H9 (cell line): ENCODE data around the gene DNAJC6. TPM values are rescaled to one million over a fixed set of nuclear protein-coding genes. Genes with fewer than 3 reads are reported as not detected.

Experiments used
- DNase-seq: peaks from one replicate; pipeline ENCODE4 v3.0.0-alpha.2; 2017
- H2AFZ ChIP-seq: one replicate; pipeline ENCODE4 v1.6.1; 2013; ENCODE audit warnings: mild to moderate bottlenecking, low read length, control low read depth, moderate library complexity
- H2AK5ac ChIP-seq: 2 replicates; pipeline ENCODE4 v1.6.1; 2013; ENCODE audit warnings: low read length, control low read depth, mixed read lengths; ENCODE audit not compliant: insufficient read length
- H2BK120ac ChIP-seq: one replicate; pipeline ENCODE4 v1.6.1; 2013; ENCODE audit warnings: low read depth, mild to moderate bottlenecking, low read length, control low read depth, inconsistent platforms; ENCODE audit not compliant: poor library complexity, severe bottlenecking
- H2BK12ac ChIP-seq: 2 replicates; pipeline ENCODE4 v1.6.1; 2013; ENCODE audit warnings: low read length, control low read depth, mixed read lengths, low read depth; ENCODE audit not compliant: insufficient read length
- H2BK15ac ChIP-seq: 2 replicates; pipeline ENCODE4 v1.6.1; 2013; ENCODE audit warnings: low read depth, low read length, control low read depth
- H2BK20ac ChIP-seq: one replicate; pipeline ENCODE4 v1.6.1; 2013; ENCODE audit warnings: low read depth, mild to moderate bottlenecking, low read length, control low read depth, inconsistent platforms; ENCODE audit not compliant: poor library complexity, severe bottlenecking
- H2BK5ac ChIP-seq: 2 replicates; pipeline ENCODE4 v1.6.1; 2013; ENCODE audit warnings: low read length, control low read depth, mixed read lengths; ENCODE audit not compliant: insufficient read length
- H3K14ac ChIP-seq: 2 replicates; pipeline ENCODE4 v1.6.1; 2013; ENCODE audit warnings: low read length, control low read depth; ENCODE audit not compliant: insufficient read depth
- H3K18ac ChIP-seq: 2 replicates; pipeline ENCODE4 v1.6.1; 2013; ENCODE audit warnings: low read depth, mild to moderate bottlenecking, mixed read lengths, low read length, control low read depth; ENCODE audit not compliant: insufficient read length
- H3K23ac ChIP-seq: 2 replicates; pipeline ENCODE4 v1.6.1; 2013; ENCODE audit warnings: low read length, control low read depth, mixed read lengths, low read depth; ENCODE audit not compliant: insufficient read length
- H3K23me2 ChIP-seq: 2 replicates; pipeline ENCODE4 v1.6.1; 2013; ENCODE audit warnings: low read depth, mild to moderate bottlenecking, mixed read lengths, low read length, control low read depth; ENCODE audit not compliant: insufficient read length, poor library complexity, severe bottlenecking
- H3K27ac ChIP-seq: 2 replicates; pipeline ENCODE4 v1.5.1; 2013; ENCODE audit warnings: low read length, control low read depth, mixed read lengths, low read depth; ENCODE audit not compliant: insufficient read length
- H3K27me3 ChIP-seq: 2 replicates; pipeline ENCODE4 v1.6.1; 2013; ENCODE audit warnings: low read length, control low read depth, inconsistent platforms; ENCODE audit not compliant: insufficient read depth
- H3K4ac ChIP-seq: 2 replicates; pipeline ENCODE4 v1.6.1; 2013; ENCODE audit warnings: low read depth, mild to moderate bottlenecking, control low read depth, inconsistent platforms, low read length, moderate library complexity
- H3K4me1 ChIP-seq: 2 replicates; pipeline ENCODE4 v1.6.1; 2013; ENCODE audit warnings: low read length, control low read depth, inconsistent platforms; ENCODE audit not compliant: insufficient read depth
- H3K4me2 ChIP-seq: 2 replicates; pipeline ENCODE4 v1.6.1; 2013; ENCODE audit warnings: low read length, control low read depth, mixed read lengths; ENCODE audit not compliant: insufficient read length, insufficient read depth
- H3K56ac ChIP-seq: 2 replicates; pipeline ENCODE4 v1.6.1; 2013; ENCODE audit warnings: low read depth, mild to moderate bottlenecking, mixed read lengths, low read length, control low read depth; ENCODE audit not compliant: insufficient read length
- H3K79me1 ChIP-seq: 2 replicates; pipeline ENCODE4 v1.6.1; 2013; ENCODE audit warnings: low read depth, mild to moderate bottlenecking, moderate library complexity, low read length, control low read depth, inconsistent platforms; ENCODE audit not compliant: insufficient read depth, poor library complexity, severe bottlenecking
- H3K79me2 ChIP-seq: 2 replicates; pipeline ENCODE4 v1.6.1; 2013; ENCODE audit warnings: low read length, control low read depth, inconsistent platforms; ENCODE audit not compliant: insufficient read depth
- H3K9ac ChIP-seq: 2 replicates; pipeline ENCODE4 v1.6.1; 2013; ENCODE audit warnings: low read length, control low read depth, mixed read lengths; ENCODE audit not compliant: insufficient read length; ENCODE audit errors: extremely low read depth
- H3K9me3 ChIP-seq: one replicate; pipeline ENCODE4 v1.6.1; 2013; ENCODE audit warnings: low read depth, low read length, inconsistent platforms; ENCODE audit not compliant: control insufficient read depth
- H3T11ph ChIP-seq: one replicate; pipeline ENCODE4 v1.6.1; 2013; ENCODE audit warnings: mild to moderate bottlenecking, low read length, control low read depth, inconsistent platforms
- H4K20me1 ChIP-seq: one replicate; pipeline ENCODE4 v1.6.1; 2013; ENCODE audit not compliant: control insufficient read depth, insufficient read length, insufficient read depth
- H4K5ac ChIP-seq: 2 replicates; pipeline ENCODE4 v1.6.1; 2013; ENCODE audit warnings: low read depth, mild to moderate bottlenecking, mixed read lengths, low read length, control low read depth; ENCODE audit not compliant: insufficient read length
- H4K8ac ChIP-seq: replicated peaks from 2 replicates; pipeline ENCODE4 v1.6.1; 2013; ENCODE audit warnings: low read length, control low read depth, mixed read lengths, low read depth; ENCODE audit not compliant: insufficient read length
- H4K91ac ChIP-seq: 2 replicates; pipeline ENCODE4 v1.6.1; 2013; ENCODE audit warnings: low read depth, mild to moderate bottlenecking, moderate library complexity, mixed read lengths, low read length, control low read depth; ENCODE audit not compliant: insufficient read length
- H3K27ac Mint-ChIP-seq, 3 experiments: 2 replicates in 2 of 3; 3 replicates in 1 of 3; pipeline ENCODE4 v1.8.0; 2020 to 2021; ENCODE audit warnings: mixed read lengths in 3 of 3, mild to moderate bottlenecking in 1 of 3, moderate library complexity in 1 of 3
- H3K27me3 Mint-ChIP-seq: 2 replicates; pipeline ENCODE4 v1.8.0; 2021; ENCODE audit warnings: low read depth, mild to moderate bottlenecking, moderate library complexity, mixed read lengths
- H3K36me3 Mint-ChIP-seq, 3 experiments: 2 replicates in 2 of 3; 3 replicates in 1 of 3; pipeline ENCODE4 v1.8.0; 2020 to 2021; ENCODE audit warnings: low read depth in 3 of 3, mixed read lengths in 3 of 3; ENCODE audit not compliant: insufficient read depth in 1 of 3
- H3K4me1 Mint-ChIP-seq, 2 experiments: 2 replicates each; pipeline ENCODE4 v1.8.0; 2020; ENCODE audit warnings: mixed read lengths in 2 of 2
- H3K4me3 Mint-ChIP-seq, 2 experiments: 2 replicates in 1 of 2; 3 replicates in 1 of 2; pipeline ENCODE4 v1.8.0; 2020 to 2021; ENCODE audit warnings: mild to moderate bottlenecking in 2 of 2, mixed read lengths in 2 of 2, moderate library complexity in 1 of 2
- H3K9me3 Mint-ChIP-seq, 2 experiments: 2 replicates in 1 of 2; 3 replicates in 1 of 2; pipeline ENCODE4 v1.8.0; 2020; ENCODE audit warnings: mild to moderate bottlenecking in 2 of 2, mixed read lengths in 2 of 2, moderate library complexity in 1 of 2
- CTCF ChIP-seq: fragments of 200-600 bp; sonication (generic); conservative IDR thresholded peaks from 3 replicates; pipeline ENCODE4 v1.8.0; 2021; ENCODE audit warnings: antibody characterized with exemption, mild to moderate bottlenecking
- WGBS: extraction: QIAGEN DNeasy Blood & Tissue Kit; methylation state at CpG from one replicate; pipeline ENCODE4 v1.1.7; 2013; ENCODE audit warnings: missing lambda C conversion rate, low lambda C conversion rate, mixed read lengths; ENCODE audit not compliant: insufficient read length; ENCODE audit errors: extremely low coverage; 5-methylcytosine and 5-hydroxymethylcytosine counted together
- total RNA-seq: library from RNA; stranded (reverse); gene quantifications from 2 replicates; pipeline ENCODE4 v1.2.1, GENCODE V29; 2021

Gene DNAJC6
- total RNA-seq, 1 experiment from 2014 or later, result 2.2 TPM

- peaks cover 41 to 48% of the 10 kb centered on the region in 2 experiments for H3K4me1 Mint-ChIP-seq
- H2BK5ac ChIP-seq, result no peak overlapping the region
- no peak overlapping the region for H3K14ac ChIP-seq
- H3K9me3 ChIP-seq, result no peaks in the 10 kb centered on the region
- H3K4ac ChIP-seq, result no peak overlapping the region
- H2BK120ac ChIP-seq, result no peak overlapping the region
- no peak overlapping the region for H4K8ac ChIP-seq
- H4K91ac ChIP-seq, result no peak overlapping the region
- H3K23me2 ChIP-seq, result no peaks in the 10 kb centered on the region
- H3K36me3 Mint-ChIP-seq, result peaks cover 0 to 22% (median 15%) of the 10 kb centered on the region in 3 experiments; a peak in 5 of 7 replicates
- no peaks in the 10 kb centered on the region; the same call in 1 of the 2 replicates for H3K79me2 ChIP-seq
- no peak overlapping the region for H3K9ac ChIP-seq
- H3K23ac ChIP-seq, result no peak overlapping the region
- H3K56ac ChIP-seq, result no peak overlapping the region
- no peak overlapping the region for H2AFZ ChIP-seq
- no peak overlapping the region for H2BK15ac ChIP-seq
- H3K27ac ChIP-seq, result no peak overlapping the region
- no peak overlapping the region for H2BK20ac ChIP-seq
- H3T11ph ChIP-seq, result no peak overlapping the region
- peak overlapping the region; percentile 19 for H3K4me2 ChIP-seq
- DNase-seq, result peak; percentile 49
- H3K27me3 Mint-ChIP-seq, result no peaks in the 10 kb centered on the region
- no peak for TF ChIP-seq CTCF
- no CpG with 5 or more reads among the region's 8 CpGs for WGBS
- no peaks in the 10 kb centered on the region for H3K9me3 Mint-ChIP-seq
- H3K27me3 ChIP-seq, result no peaks in the 10 kb centered on the region
- peak overlapping the region in 1 of 2 experiments; percentile 64; a peak in 1 of 5 replicates for H3K4me3 Mint-ChIP-seq
- H2BK12ac ChIP-seq, result no peak overlapping the region
- H3K79me1 ChIP-seq, result no peaks in the 10 kb centered on the region
- H4K5ac ChIP-seq, result no peak overlapping the region
- H4K20me1 ChIP-seq, result no peaks in the 10 kb centered on the region
- H3K18ac ChIP-seq, result no peak overlapping the region
- H2AK5ac ChIP-seq, result no peak overlapping the region
- H3K27ac Mint-ChIP-seq, result no peak overlapping the region; a peak in 2 of 7 replicates
- peaks cover 2% of the 10 kb centered on the region; the same call in 1 of the 2 replicates for H3K4me1 ChIP-seq
Measured at GRCh38 chr1:65432918-65433317, 123.6 kb downstream of the DNAJC6 start.
